Measurements from ENCODE around the gene GPSM3. TPM values are rescaled to one million over a fixed set of nuclear protein-coding genes. Genes with fewer than 3 reads are reported as not detected.
"Not testable (repeated sequence)": the region's sequence is repeated elsewhere in the genome, so short reads cannot be mapped to it uniquely, and the experiment has no call there.

The GPSM3 gene
- total RNA-seq, 1 donor from 2014 or later, result 4.5 TPM

- Histone ChIP-seq H3K4me2 (no peak overlapping the region), H3F3A (ENCODE audit: low read depth) (peaks cover 50% of the 10 kb centered on the region), H3K27ac (no peak overlapping the region), H3K4me3 (no peak overlapping the region), H4K20me1 (ENCODE audit: low read depth) (peaks cover 27% of the 10 kb centered on the region), H3K27me3 (no peaks in the 10 kb centered on the region), H3K36me3 (no peaks in the 10 kb centered on the region), H2AFZ (replicated peaks) (no peak overlapping the region), H3K4me1 (peaks cover 11% of the 10 kb centered on the region), H3K79me2 (ENCODE audit: low read depth) (peaks cover 36% of the 10 kb centered on the region), H3K9me3 (ENCODE audit: low read depth) (no peaks in the 10 kb centered on the region), H3K9ac (no peak overlapping the region)
- no peak for TF ChIP-seq EZH2phosphoT487 (IDR thresholded peaks at IDR 0.05)
- no peak for TF ChIP-seq CTCF (IDR thresholded peaks at IDR 0.05)
- TF ChIP-seq EZH2 (IDR thresholded peaks at IDR 0.05), result no peak
- Mint-ChIP-seq H3K4me3 (peak overlapping the region; percentile 78), H3K4me1 (peaks cover 51% of the 10 kb centered on the region), H3K36me3 (peaks cover 14% of the 10 kb centered on the region), H3K9me3 (no peaks in the 10 kb centered on the region), H3K27me3 (ENCODE audit: insufficient read depth, low read depth) (peaks cover 10% of the 10 kb centered on the region), H3K27ac (no peak overlapping the region)
- no peak for DNase-seq (ENCODE audit: low spot score)
Measured at GRCh38 chr6:32187009-32187709, 5.3 kb downstream of the GPSM3 start.

GRCh38 chr6:32186151-32186840 lies 6.1 kb downstream of the GPSM3 start:
- not testable (repeated sequence) for H3K27ac Mint-ChIP-seq; H3K27me3 ChIP-seq; H3K36me3 ChIP-seq; H2AFZ ChIP-seq (replicated peaks); H3K9me3 ChIP-seq (ENCODE audit: low read depth); H3K9me3 Mint-ChIP-seq; H3K9ac ChIP-seq; DNase-seq (ENCODE audit: low spot score); H3K4me3 ChIP-seq; H3K27ac ChIP-seq; H3K4me1 ChIP-seq
- Mint-ChIP-seq H3K4me3 (peak overlapping the region; percentile 78), H3K4me1 (peaks cover 44% of the 10 kb centered on the region), H3K27me3 (ENCODE audit: insufficient read depth, low read depth) (peaks cover 10% of the 10 kb centered on the region), H3K36me3 (peaks cover 14% of the 10 kb centered on the region)
- H3F3A ChIP-seq (ENCODE audit: low read depth), result peaks cover 50% of the 10 kb centered on the region
- peaks cover 27% of the 10 kb centered on the region for H4K20me1 ChIP-seq (ENCODE audit: low read depth)
- peaks cover 35% of the 10 kb centered on the region for H3K79me2 ChIP-seq (ENCODE audit: low read depth)
- H3K4me2 ChIP-seq, result peak overlapping the region; percentile 22

- Mint-ChIP-seq H3K36me3 (peaks cover 16% of the 10 kb centered on the region), H3K4me3 (peak overlapping the region; percentile 42), H3K27me3 (ENCODE audit: insufficient read depth, low read depth) (peaks cover 12% of the 10 kb centered on the region), H3K4me1 (peaks cover 40% of the 10 kb centered on the region)
- peaks cover 27% of the 10 kb centered on the region for H4K20me1 ChIP-seq (ENCODE audit: low read depth)
- H2AFZ ChIP-seq (replicated peaks); H3K9me3 Mint-ChIP-seq; H3K36me3 ChIP-seq; H3K27ac Mint-ChIP-seq; H3K9me3 ChIP-seq (ENCODE audit: low read depth); H3K27ac ChIP-seq; H3K4me1 ChIP-seq; H3K27me3 ChIP-seq; H3K9ac ChIP-seq: not testable (repeated sequence)
- peak overlapping the region; percentile 25 for H3K4me3 ChIP-seq
- peak; percentile 86 for DNase-seq (ENCODE audit: low spot score)
- peaks cover 44% of the 10 kb centered on the region for H3F3A ChIP-seq (ENCODE audit: low read depth)
- peaks cover 29% of the 10 kb centered on the region for H3K79me2 ChIP-seq (ENCODE audit: low read depth)
- peak overlapping the region; percentile 49 for H3K4me2 ChIP-seq
Measured at GRCh38 chr6:32185681-32186131, 6.7 kb downstream of the GPSM3 start.

GRCh38 chr6:32184084-32184640 lies 8.3 kb downstream of the GPSM3 start, which contains the start of gene AGER:
TSS of gene AGER (minus strand) at chr6:32184253. CDS start at chr6:32184222, 31 bp downstream.
- H3K9me3 Mint-ChIP-seq, result no peaks in the 10 kb centered on the region
- Histone ChIP-seq H3K9ac (no peak within 1 kb of the TSS), H3K27ac (peak within 1 kb of the TSS; percentile 37), H2AFZ (replicated peaks) (no peak within 1 kb of the TSS), H3K79me2 (ENCODE audit: low read depth) (peaks cover 29% of the 10 kb centered on the region), H3K4me2 (no peak within 1 kb of the TSS), H3K36me3 (no peaks in the 10 kb centered on the region), H3K27me3 (no peaks in the 10 kb centered on the region), H3K4me3 (no peak within 1 kb of the TSS), H3K9me3 (ENCODE audit: low read depth) (no peaks in the 10 kb centered on the region), H3K4me1 (peaks cover 6% of the 10 kb centered on the region), H4K20me1 (ENCODE audit: low read depth) (peaks cover 27% of the 10 kb centered on the region), H3F3A (ENCODE audit: low read depth) (peaks cover 39% of the 10 kb centered on the region)
- H3K4me1 Mint-ChIP-seq, result peaks cover 42% of the 10 kb centered on the region
- peak within 1 kb of the TSS; percentile 76 for H3K27ac Mint-ChIP-seq
- peak within 1 kb of the TSS; percentile 52 for H3K4me3 Mint-ChIP-seq
- DNase-seq (ENCODE audit: low spot score), result no peak
- peaks cover 13% of the 10 kb centered on the region for H3K27me3 Mint-ChIP-seq (ENCODE audit: insufficient read depth, low read depth)
- H3K36me3 Mint-ChIP-seq, result peaks cover 23% of the 10 kb centered on the region
- no peak for TF ChIP-seq EZH2 (IDR thresholded peaks at IDR 0.05)
- TF ChIP-seq EZH2phosphoT487 (IDR thresholded peaks at IDR 0.05), result no peak

Data from neural progenitor cell (in vitro differentiated cells).